A673 (cell line): ENCODE results near the gene PRRT2.

Source experiments
- EZH2 ChIP-seq: fragments of 200-600 bp; sonication (generic); IDR thresholded peaks from 2 replicates; pipeline ENCODE4 v1.6.1; 2017; ENCODE audit warnings: borderline replicate concordance, low read depth, mild to moderate bottlenecking, mixed read lengths, antibody characterized with exemption, low read length; ENCODE audit not compliant: poor library complexity, severe bottlenecking
- TF ChIP-seq, protein P1 (sequence below): fragments of 300-800, 200-600 bp; sonication (generic); conservative IDR thresholded peaks from 2 replicates; pipeline ENCODE4 v1.5.1; 2017; ENCODE audit warnings: low read depth, mild to moderate bottlenecking, antibody characterized with exemption, low read length, moderate library complexity, mixed read lengths

DNA sequence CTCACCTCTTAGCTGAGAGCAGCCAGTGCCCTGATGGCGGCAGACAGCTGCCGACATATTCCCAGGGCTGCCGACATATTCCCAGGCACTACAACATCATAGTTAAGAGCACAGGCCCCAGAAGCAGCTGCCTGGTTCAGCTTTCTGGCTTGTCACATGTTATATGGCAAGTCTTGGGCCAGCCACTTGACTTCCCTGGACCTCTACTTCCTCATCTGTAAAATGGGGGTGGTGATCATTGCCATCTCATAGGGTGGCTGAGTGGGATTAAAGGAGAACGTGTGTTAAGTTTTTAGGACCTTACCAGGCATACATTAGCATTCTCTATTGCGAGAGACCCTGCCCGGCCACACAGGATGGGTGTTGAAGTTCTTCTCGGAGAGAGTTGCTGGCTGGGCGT, 31.9 kb downstream of the PRRT2 start:
- TF ChIP-seq, protein P1, sequence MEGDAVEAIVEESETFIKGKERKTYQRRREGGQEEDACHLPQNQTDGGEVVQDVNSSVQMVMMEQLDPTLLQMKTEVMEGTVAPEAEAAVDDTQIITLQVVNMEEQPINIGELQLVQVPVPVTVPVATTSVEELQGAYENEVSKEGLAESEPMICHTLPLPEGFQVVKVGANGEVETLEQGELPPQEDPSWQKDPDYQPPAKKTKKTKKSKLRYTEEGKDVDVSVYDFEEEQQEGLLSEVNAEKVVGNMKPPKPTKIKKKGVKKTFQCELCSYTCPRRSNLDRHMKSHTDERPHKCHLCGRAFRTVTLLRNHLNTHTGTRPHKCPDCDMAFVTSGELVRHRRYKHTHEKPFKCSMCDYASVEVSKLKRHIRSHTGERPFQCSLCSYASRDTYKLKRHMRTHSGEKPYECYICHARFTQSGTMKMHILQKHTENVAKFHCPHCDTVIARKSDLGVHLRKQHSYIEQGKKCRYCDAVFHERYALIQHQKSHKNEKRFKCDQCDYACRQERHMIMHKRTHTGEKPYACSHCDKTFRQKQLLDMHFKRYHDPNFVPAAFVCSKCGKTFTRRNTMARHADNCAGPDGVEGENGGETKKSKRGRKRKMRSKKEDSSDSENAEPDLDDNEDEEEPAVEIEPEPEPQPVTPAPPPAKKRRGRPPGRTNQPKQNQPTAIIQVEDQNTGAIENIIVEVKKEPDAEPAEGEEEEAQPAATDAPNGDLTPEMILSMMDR, result no peak
- no peak for TF ChIP-seq EZH2
